ENCODE data around the gene GRP. TPM values are rescaled to one million over a fixed set of nuclear protein-coding genes. Genes with fewer than 3 reads are reported as not detected.

The GRP gene
- total RNA-seq: 1.8 TPM

DNA sequence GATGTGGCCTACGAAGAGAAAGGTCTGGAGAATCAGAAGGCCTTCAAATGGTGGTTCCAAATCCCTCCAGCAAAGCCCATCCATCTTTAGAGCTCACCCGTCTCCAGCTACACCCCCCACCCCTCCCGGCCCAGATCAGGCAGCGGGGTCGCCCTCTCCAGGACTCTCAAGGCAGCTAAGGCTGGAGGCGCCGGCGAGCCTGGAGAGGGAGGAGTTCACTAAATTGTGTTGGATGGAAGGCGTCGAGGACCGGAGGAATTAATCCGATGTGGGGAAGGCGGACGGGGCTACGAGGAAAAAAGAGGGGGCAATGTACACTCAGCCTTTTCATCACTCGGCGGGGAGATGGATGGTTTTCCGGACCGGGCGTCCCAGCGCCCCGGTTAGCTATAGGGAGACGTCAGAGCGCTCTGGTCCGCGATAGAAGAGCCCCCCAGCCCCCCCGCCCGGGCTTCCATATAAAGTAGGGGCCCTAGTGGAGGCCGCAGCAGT, at the start of gene GRP:
Gene GRP, plus strand, starts transcription at position 487 of the 492 bp plus-strand sequence. CDS start 108 bp downstream, outside the sequence.

DNA sequence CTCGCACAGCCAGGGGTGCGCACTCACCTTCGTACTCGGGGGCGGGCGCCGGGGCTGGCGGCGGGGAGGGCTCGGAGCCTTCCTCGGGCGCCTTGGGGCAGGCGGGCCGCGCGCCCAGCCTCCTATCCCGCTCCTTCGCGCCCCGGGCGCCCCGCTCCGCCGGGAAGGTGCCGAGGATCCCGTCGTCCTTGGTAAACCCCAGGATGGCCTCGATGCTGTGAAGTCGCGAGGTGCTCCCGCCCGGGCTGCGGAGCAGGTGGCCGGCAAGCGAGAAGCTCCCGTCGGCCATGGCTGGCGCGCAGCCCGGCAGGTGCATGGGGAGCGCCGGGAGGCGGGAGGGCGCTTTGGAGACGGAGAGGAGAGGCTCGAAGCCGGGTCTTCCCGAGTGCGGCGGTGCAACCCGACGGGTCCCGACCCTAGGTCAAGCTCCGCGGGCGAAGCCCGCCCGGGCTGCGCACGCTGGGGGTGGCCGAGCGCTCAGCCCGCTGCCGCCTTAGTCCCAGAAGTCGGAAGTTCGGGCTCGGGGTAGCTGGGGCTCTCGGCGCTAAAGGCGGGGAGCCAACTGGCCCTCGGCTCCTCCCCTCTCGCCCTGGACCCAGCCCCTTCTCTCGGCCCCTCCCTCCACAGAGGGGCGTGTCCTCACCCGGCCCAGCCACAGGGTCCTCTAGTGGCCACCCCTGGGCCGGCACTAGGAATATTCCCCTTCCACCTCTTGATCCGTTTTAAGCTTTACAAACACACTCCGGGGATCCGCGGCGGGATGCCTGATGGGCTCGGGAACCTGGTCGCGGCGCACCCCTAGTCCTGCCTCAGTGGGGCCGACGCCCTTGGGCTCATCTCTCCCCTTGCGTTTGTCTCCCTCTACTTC, 53.2 kb downstream of the GRP start, which contains the start of gene RAX:
Gene RAX, minus strand, starts transcription at position 564 of the 868 bp plus-strand sequence. Its CDS starts 248 bp downstream, at position 316.

Other genes with a start within 250 kb of the GRP start
- 95.7 TPM for gene SEC11C, start 80.3 kb upstream of the GRP start, total RNA-seq
- 0.23 TPM for gene RAX, start 53.3 kb downstream of the GRP start, total RNA-seq
- gene CPLX4, start 98.5 kb downstream of the GRP start, total RNA-seq: not detected
- gene LMAN1, start 139.1 kb downstream of the GRP start, total RNA-seq: 52.4 TPM